ENCODE results near the gene RAMACL.
"Not testable (repeated sequence)": the region's sequence is repeated elsewhere in the genome, so short reads cannot be mapped to it uniquely, and the experiment has no call there.

RAMACL gene

DNA sequence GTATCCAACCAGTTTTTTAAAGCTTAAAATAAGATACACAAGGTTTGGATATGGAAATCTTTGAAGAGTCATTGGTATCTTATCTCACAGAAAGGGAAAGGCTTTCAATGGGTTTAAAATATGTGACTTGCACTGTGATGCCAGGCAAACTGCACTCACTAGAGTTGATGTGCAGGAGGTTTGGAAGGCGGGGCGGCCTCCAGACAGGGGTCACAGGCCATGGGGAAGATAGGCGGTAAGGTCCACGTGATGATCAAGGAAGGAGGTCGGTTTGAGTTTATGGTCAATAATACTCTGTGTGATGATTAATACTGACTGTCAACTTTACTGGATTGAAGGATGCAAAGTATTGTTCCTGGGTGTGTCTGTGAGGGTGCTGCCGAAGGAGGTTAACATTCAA, 9.5 kb upstream of the RAMACL start:
- no peak for DNase-seq (ENCODE audit: low read depth in 3 of 3)

DNA sequence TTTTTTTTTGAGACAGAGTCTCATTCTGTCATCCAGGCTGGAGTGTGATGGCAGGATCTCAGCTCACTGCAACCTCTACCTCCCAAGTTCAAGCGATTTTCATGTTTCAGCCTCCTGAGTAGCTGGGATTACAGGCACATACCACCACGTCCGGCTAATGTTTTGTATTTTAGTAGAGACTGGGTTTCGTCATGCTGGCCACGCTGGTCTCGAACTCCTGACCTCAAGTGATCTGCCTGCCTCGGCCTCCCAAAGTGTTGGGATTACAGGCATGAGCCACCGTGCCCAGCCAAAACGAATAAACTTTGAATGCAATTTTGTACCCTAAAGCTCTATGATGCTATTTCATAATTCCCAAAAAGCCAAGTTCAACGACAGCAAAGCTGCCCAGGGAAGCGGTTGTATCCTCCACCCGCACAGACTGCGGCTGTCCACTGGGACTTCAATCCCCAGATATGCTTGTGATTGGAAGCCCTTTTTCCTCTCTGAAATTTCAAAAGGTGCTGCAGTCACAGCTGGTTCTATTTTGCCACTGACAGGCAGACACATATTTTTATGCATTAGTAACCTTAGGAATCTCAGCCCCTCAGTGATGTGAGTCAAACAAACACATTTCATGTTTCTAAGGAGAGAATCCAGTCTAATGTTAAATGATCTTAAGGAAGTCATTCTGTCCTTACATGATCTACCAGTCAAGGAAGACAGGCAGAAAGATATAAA, 8.7 kb upstream of the RAMACL start:
- no peak for DNase-seq (ENCODE audit: low read depth in 3 of 3)

GRCh38 chr6:166592821-166593220, 6.3 kb upstream of the RAMACL start:
- DNase-seq (ENCODE audit: low read depth in 3 of 3), result no peak

- no peak for DNase-seq (ENCODE audit: low read depth in 3 of 3)
These were observed 5.6 kb upstream of the RAMACL start for GRCh38 chr6:166591961-166592520.

DNA sequence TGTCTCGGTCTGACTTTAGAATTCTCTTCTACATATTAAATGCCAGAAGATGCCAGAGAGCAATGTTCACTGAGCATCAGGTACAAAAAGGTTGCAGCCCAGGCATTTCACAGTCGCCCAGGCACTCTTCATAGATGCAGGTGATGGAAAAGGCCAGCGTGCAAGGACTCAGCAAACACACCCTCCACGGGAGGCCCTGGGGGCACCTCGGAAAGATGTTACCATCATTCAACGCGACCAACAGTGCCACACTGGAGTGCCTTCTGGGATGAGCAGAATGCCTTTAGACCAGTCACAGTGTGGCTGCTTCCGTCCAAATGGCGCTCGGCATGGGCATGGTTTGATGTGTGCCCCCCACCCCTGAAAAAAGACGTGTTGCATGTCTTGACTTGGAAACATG, 4.5 kb upstream of the RAMACL start:
- DNase-seq (ENCODE audit: low read depth in 3 of 3), result no peak

DNA sequence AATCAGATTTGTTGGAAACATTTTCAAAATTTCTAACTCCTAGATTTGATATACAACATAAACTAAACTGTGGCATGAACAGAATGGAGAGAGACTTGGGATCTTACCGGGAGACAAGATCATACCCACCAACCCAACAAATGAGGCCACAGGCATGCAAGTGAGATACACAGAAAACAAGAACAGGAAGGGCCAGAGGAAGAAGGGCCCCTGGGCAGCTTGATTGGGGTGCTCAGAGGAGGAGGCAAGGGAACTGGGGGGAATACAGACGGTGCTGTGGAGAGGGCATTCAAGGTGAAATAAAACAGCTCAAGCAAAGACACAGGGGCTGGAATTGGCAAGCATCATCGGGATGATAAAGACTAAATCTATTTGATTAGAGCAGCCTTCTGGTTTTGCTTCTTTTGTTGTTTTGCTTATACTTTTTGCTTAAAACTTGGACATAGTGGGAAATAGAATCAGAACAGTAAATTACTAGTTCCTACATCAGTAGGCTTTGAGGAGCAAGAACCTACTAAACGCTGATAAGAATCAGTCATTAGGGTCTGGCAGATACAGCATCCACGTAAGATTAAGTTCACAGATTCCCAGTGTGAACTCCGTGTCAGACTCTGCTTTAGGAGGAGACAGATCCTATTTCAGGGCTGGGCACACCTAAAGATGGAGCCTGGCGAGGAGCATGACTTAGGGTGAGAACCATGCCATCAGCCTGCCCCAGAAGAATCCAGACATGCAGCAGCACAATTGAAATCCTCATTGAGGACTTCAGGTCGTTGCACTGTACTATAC, 3.5 kb upstream of the RAMACL start:
- no peak for DNase-seq (ENCODE audit: low read depth in 3 of 3)

DNA sequence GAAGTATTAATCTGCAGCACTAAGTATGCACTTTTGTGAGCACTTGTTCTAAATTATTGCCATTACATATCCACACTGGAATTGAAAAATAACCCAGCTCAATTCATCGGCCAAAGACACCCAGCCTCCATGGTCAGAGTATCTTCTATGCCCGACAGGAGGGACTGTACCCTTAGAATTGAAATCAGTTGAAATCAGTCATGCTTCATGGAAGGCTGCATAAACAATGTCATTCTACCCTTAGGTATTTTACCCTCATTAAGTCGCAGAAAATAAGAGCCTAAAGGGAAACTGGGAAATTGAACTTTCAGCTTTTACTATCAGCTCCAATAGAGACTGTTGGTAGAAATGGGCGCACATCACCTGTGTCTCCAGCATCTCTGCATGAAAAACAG, 2.9 kb upstream of the RAMACL start:
- no peak for DNase-seq (ENCODE audit: low read depth in 3 of 3)

DNA sequence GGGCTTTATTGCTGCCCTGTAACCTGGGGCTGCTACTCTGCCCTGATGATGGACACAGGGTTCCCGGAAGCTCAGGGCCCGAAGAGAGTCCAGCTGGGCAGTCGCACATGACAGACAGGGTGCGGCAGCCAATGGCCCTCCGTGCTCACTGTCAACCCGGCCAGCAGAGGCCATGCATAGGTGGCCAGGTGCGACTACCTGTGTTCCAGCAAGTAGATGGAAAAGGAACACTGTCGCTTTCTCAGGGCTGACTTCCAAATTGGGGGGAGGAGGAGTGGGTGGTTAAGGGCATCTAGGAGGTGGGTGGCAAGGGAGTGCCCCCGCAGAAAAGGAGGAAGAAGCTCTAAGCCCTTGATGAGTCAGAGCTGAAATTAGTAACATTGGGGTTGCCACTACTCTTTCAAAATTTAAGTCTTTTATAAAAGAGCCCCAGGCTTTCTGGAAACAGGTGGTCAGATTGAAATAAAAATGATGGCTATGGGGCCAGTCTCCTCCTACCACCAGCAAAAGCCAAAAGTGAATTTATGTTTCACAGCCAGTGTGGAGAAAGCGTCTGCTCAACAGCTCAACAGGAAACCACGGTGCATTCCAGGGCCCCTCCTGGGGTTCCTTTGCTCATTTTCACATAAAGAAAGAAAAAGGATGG, 2.3 kb upstream of the RAMACL start:
- DNase-seq (ENCODE audit: low read depth in 3 of 3), result no peak

GRCh38 chr6:166587631-166588413, 1.3 kb upstream of the RAMACL start:
- no peak for DNase-seq (ENCODE audit: low read depth in 3 of 3)

GRCh38 chr6:166584853-166585429, 1.5 kb downstream of the RAMACL start:
- DNase-seq (ENCODE audit: low read depth in 3 of 3), result no peak

- DNase-seq (ENCODE audit: low read depth in 3 of 3), result no peak
These were observed 2.3 kb downstream of the RAMACL start for GRCh38 chr6:166584155-166584554.

GRCh38 chr6:166583230-166583965, 3.1 kb downstream of the RAMACL start:
- no peak for DNase-seq (ENCODE audit: low read depth in 3 of 3)

DNA sequence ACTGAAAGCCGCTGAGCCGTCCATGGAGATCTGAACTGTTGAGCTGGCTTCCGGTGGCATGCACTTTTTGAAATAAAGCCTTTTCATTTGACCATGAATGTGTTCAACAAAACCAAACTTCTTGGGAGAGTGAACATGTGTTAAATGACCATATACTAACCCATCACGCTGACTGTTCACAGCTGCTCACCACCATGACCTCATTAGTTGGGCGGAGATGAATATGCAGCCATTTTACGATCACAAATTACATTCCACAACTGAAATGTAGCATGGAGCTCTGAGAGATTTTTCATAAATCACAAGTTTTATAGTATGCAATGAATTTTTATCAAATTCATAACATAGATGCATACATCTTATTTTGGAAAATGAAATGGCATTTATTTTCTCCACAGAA, 4.2 kb downstream of the RAMACL start:
- DNase-seq (ENCODE audit: low read depth in 3 of 3), result no peak

DNA sequence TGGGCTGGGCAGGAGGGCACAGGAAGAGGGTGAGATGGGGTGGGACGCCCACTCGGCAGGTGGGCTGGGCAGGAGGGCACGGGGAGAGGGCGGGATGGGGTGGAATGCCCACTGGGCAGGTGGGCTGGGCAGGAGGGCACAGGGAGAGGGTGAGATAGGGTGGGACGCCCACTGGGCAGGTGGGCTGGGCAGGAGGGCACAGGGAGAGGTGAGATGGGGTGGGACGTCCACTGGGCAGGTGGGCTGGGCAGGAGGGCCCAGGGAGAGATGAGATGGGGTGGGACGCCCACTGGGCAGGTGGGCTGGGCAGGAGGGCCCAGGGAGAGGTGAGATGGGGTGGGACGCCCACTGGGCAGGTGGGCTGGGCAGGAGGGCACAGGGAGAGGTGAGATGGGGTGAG, 4.7 kb downstream of the RAMACL start:
- not testable (repeated sequence) for DNase-seq (ENCODE audit: low read depth in 3 of 3)

GRCh38 chr6:166581091-166581511, 5.4 kb downstream of the RAMACL start:
- DNase-seq (ENCODE audit: low read depth in 3 of 3), result no peak

- no peak for DNase-seq (ENCODE audit: low read depth in 3 of 3)
These were observed 6.1 kb downstream of the RAMACL start for GRCh38 chr6:166580076-166581050.

DNA sequence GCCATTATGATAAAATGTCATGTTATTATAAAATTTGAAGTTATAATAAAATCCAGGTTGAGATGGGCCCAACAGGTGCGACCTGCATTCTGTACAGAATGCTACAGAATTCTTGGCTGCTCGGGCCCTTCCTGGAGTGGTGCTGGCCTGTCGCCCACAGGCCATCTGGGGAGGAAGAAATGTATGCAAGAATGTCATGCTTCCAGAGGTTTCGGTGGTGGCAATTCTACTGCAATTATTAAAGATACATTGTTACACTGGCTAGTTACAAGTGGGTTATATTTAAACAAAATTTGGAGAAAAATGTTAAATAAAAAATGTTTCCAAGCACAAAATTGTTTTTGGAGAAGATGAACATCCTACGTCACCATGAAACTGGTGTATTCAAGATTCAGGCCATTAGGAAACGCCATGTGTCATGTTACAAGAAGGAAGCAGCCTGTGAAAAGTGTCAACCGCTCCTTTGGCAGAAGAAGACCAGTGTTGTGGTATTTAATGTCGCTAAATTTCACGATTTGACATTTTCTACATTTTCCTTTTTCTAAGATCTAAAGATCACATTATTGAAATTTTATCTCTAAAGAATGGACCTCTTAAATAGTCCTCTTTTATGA, 7.1 kb downstream of the RAMACL start:
- no peak for DNase-seq (ENCODE audit: low read depth in 3 of 3)

DNA sequence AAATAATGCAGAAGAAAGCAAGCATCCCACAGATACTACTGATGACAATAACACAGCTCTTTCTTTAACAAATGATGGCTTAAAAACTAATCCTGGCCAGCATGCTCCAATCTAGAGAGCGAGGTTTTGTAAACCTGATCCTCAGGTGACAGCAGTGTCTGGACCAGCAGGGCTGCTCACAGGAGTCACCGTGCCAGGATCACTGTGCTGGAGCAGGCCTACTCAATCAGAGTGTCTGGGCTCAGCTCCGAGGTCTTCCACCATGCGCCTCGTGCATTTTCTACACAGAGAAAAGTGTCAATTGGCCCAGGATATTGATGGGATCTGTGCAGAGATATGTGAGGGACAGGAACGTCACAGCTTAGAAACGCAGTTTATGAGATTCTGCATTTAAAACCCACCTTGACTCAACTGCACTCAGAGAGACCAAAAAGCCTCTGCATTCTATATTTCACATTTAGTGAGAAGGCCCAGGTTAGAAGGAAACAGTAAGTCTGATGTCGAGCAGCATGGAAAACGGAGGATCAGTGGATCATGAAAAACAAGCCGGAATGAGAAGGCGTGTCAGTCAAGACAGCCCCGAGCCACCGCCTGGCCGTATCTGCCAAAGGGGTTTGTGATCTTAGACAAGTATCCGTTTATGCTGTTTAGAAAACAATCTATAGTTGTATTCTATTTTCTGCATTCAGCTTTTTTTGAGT, 7.8 kb downstream of the RAMACL start:
- DNase-seq (ENCODE audit: low read depth in 3 of 3), result no peak

Measured in stimulated activated CD4-positive, alpha-beta T cell treated with anti-CD3 and anti-CD28 coated beads, TNF-alpha, amount 100 ng/mL, for 4 hours (primary cell).